K562 (cell line): ENCODE measurements around the gene PGS1.

ENCODE experiments used
- ETV6 ChIP-seq, 3 experiments: fragments of 150-350 bp in 1 of 3; sonication (generic) in 1 of 3; formaldehyde crosslinking in 1 of 3; IDR thresholded peaks; 2 replicates each; pipeline versions ENCODE4 v1.6.1 to v1.8.0; 2014 to 2022; ENCODE audit warnings: borderline replicate concordance in 2 of 3, low read depth in 2 of 3, antibody characterized with exemption in 1 of 3, low read length in 1 of 3, mild to moderate bottlenecking in 1 of 3, missing genetic modification reagents in 1 of 3
- RFX7 ChIP-seq: fragments of 250-450 bp; sonication (Bioruptor Pico); IDR thresholded peaks from 2 replicates; pipeline ENCODE4 v1.5.1; 2021; ENCODE audit warnings: mild to moderate bottlenecking
- TBP ChIP-seq: optimal IDR thresholded peaks from 2 replicates; pipeline ENCODE3; 2011; ENCODE audit warnings: low read depth, low read length, improper control_type of control experiment
- ZEB2 ChIP-seq: fragments of 450-650 bp; IDR thresholded peaks from 2 replicates; pipeline ENCODE4 v1.6.1; 2016

DNA sequence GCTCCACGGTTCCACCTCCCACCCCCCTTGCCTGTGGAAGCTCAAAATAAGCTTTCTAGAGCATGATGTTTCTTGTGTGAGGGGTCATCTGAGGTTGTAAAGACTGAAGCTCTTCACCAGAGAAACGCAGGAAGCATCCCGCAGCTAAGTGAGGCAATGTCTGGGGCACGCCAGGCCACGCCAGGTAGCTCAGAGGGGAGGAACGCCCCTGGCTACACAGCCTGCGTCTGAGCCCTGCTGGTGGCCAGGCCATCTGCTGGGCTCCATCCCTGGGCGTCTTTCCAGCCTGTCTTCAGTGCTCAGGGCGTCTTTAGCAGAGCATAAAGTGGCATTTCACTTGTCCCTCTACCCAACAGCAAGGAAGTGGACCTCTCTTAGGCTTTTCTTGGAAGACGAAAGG, 33.8 kb upstream of the PGS1 start:
- no peak for TF ChIP-seq TBP
- TF ChIP-seq ZEB2: no peak
- TF ChIP-seq ETV6 (IDR thresholded peaks at IDR 0.05; ENCODE audit: borderline replicate concordance in 1 of 2, low read depth in 2 of 2, low read length in 1 of 2): no peak
- no peak for TF ChIP-seq ETV6 (CRISPR knock-in tag; IDR thresholded peaks at IDR 0.05; ENCODE audit: borderline replicate concordance)
- TF ChIP-seq RFX7 (CRISPR knock-in tag): no peak
